Measurements from ENCODE around the gene TXNDC2.

TXNDC2 gene

DNA sequence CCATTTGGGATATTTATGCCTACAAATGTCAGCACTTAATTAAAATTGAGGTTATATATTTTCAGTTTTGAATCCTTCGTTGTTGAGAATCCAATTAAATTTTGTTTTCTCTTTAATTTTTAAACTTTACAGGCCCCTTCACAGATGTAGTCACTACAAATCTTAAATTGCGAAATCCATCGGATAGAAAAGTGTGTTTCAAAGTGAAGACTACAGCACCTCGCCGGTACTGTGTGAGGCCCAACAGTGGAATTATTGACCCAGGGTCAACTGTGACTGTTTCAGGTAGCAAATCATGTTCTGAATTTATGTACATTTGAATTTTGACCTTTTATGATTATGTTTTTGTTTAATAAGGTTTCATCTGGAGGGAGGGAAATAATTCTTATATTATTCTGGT is 45.9 kb downstream of the TXNDC2 start:
- no peak for DNase-seq (ENCODE audit: low spot score)

DNA sequence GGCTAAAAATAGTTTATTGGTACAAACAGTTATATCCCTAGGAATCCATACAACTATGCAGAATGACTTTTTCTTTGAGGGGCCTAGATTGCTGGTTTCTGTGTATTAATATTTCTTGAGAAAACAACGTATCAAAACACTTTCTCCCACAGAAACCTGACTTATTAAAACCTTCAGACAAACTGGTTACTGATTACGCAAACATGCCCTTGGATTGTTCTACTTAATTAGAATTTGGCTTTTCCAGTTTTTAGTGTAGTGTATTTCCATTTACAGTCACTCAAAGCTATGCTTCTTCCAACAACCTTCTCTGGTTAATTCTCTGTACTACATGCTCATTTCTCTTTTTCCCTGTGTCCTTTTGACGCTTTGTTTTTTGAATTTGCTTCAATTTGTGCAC is 48.1 kb downstream of the TXNDC2 start:
- no peak for DNase-seq (ENCODE audit: low spot score)

DNA sequence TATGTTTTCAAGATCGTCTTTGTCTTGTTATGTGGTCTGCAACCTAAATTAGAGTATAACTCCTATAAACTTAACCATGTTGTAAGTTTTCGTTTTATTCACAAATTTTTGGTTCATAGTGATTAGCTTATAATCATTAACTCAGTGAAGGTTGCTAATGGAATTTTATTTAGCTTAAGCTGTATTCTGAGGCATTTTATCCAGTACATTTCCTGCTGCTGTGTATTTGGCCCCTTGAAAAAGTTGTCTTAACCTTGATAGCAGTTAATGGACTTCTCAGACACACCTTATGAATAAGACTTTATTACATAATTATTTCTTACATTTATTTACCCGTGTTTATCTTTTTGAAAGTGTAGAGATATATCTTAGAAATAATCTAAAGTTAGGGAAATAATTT is 48.5 kb downstream of the TXNDC2 start:
- no peak for DNase-seq (ENCODE audit: low spot score)
